ENCODE measurements around the gene IL20. TPM values are rescaled to one million over a fixed set of nuclear protein-coding genes. Genes with fewer than 3 reads are reported as not detected.

Gene IL20
- total and polyA plus RNA-seq, 2 of the 8 experiments (the other 6 are each of a cell fraction or from before 2014, with no cell fraction given) = not detected

DNA sequence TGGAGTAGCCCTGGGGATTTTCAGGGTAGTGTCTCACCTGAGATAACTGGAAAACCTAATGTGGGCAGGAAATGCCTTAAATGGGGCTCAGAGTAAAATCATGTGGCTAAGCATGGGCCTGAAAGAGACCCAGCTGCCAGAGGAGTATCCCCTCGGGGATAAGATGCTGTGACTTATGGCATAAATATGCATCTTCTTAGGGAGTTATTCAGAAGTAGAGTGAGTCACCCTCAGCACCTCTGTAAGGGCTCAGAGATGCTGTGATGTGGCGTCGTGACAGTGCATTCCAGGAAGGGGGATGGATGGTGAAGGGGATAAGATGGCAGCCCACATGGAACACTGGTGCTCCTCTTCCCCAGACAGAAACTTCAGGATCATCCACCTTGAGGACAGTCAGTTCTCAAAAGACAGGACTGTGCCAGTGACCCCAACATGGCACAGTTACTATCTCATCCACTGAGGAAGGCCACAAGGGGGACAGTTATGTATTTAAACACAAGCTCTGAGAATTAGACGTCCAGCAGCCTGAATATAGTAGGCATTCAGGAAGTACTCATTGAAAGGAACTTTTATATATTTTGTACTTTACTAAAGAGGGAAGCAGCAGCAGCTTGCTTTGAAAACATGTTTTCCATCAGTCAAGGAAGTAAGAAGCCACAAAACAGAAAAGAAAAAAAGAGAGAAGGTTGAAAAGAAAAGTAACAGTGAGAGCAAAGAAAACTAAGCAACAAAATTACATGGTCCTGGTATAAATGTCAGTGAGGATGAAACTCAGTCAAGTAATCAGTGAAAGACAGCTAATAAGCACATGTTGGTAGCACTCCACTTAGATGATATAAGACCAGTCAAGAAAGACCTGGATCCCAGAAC lies 40.1 kb downstream of the IL20 start (continued):
- no peak for TF ChIP-seq PHF8 (conservative IDR thresholded peaks at IDR 0.05; ENCODE audit: low read depth, low read length)

All from H1 (cell line).